CD14-positive monocyte (primary cell): ENCODE results near the gene TTLL10. TPM values are rescaled to one million over a fixed set of nuclear protein-coding genes. Genes with fewer than 3 reads are reported as not detected.
A peak's percentile ranks its signal among the peaks of the same experiment; 100 is the strongest.

Experiments used
- DNase-seq, 3 donors: peaks; one replicate each; pipeline ENCODE4 v3.0.0-alpha.2; 2011 to 2022
- H2AFZ ChIP-seq: 2 replicates; pipeline ENCODE4 v1.6.0; 2012; ENCODE audit warnings: mild to moderate bottlenecking, low read depth, low read length, inconsistent platforms; ENCODE audit not compliant: insufficient read depth, poor library complexity, severe bottlenecking
- H3K27ac ChIP-seq, 2 donors: 1 replicate in 1 of 2; 2 replicates in 1 of 2; pipeline ENCODE4 v1.5.1; 2012 to 2013; ENCODE audit warnings: low read length in 2 of 2, control low read depth in 1 of 2, inconsistent platforms in 1 of 2, low read depth in 1 of 2, mild to moderate bottlenecking in 1 of 2
- H3K27me3 ChIP-seq, 2 donors: one replicate each; pipeline versions ENCODE4 v1.6.0 to v1.6.1; 2011 to 2013; ENCODE audit warnings: low read length in 2 of 2; ENCODE audit not compliant: control insufficient read depth in 2 of 2, insufficient read depth in 2 of 2
- H3K36me3 ChIP-seq, 2 donors: replicated peaks in 1 of 2; 1 replicate in 1 of 2; 2 replicates in 1 of 2; pipeline versions ENCODE4 v1.5.1 to v1.6.1; 2012 to 2013; ENCODE audit warnings: low read length in 2 of 2, control low read depth in 1 of 2, inconsistent platforms in 1 of 2, mild to moderate bottlenecking in 1 of 2; ENCODE audit not compliant: insufficient read depth in 2 of 2, control insufficient read depth in 1 of 2
- H3K4me1 ChIP-seq, 2 donors: 1 replicate in 1 of 2; 2 replicates in 1 of 2; pipeline versions ENCODE4 v1.5.1 to v1.6.1; 2012 to 2013; ENCODE audit warnings: low read length in 2 of 2, control low read depth in 1 of 2, inconsistent platforms in 1 of 2, mild to moderate bottlenecking in 1 of 2, moderate library complexity in 1 of 2; ENCODE audit not compliant: insufficient read depth in 2 of 2, control insufficient read depth in 1 of 2
- H3K4me2 ChIP-seq: replicated peaks from 2 replicates; pipeline ENCODE3; 2012; ENCODE audit warnings: low read length, moderate library complexity, mild to moderate bottlenecking; ENCODE audit not compliant: poor library complexity, severe bottlenecking; ENCODE audit errors: extremely low read depth
- H3K4me3 ChIP-seq, 3 experiments: fragments of 200-600 bp in 1 of 3; sonication (generic) in 1 of 3; replicated peaks in 1 of 3; 1 replicate in 2 of 3; 2 replicates in 1 of 3; pipeline ENCODE4 v1.5.1; 2011 to 2013; ENCODE audit warnings: low read length in 3 of 3, mild to moderate bottlenecking in 3 of 3, control low read depth in 2 of 3, low read depth in 2 of 3, inconsistent platforms in 1 of 3, moderate library complexity in 1 of 3
- H3K79me2 ChIP-seq: 2 replicates; pipeline ENCODE4 v1.6.0; 2012; ENCODE audit warnings: mild to moderate bottlenecking, control low read depth, inconsistent platforms, low read length, moderate library complexity; ENCODE audit not compliant: insufficient read depth
- H3K9ac ChIP-seq: 2 replicates; pipeline ENCODE4 v1.6.0; 2017; ENCODE audit warnings: low read length, mild to moderate bottlenecking; ENCODE audit not compliant: insufficient read depth, poor library complexity, severe bottlenecking
- H3K9me3 ChIP-seq, 2 donors: replicated peaks in 1 of 2; 1 replicate in 1 of 2; 2 replicates in 1 of 2; pipeline versions ENCODE4 v1.5.1 to v1.6.1; 2012 to 2013; ENCODE audit warnings: low read length in 2 of 2, control low read depth in 1 of 2; ENCODE audit not compliant: control insufficient read depth in 1 of 2, insufficient read depth in 1 of 2
- H4K20me1 ChIP-seq: 2 replicates; pipeline ENCODE4 v1.6.0; 2012; ENCODE audit warnings: mild to moderate bottlenecking, low read length, control low read depth, moderate library complexity; ENCODE audit not compliant: insufficient read depth
- H3K27ac Mint-ChIP-seq, 7 donors: one replicate each; pipeline ENCODE4 v1.8.0; 2020; ENCODE audit warnings: mild to moderate bottlenecking in 7 of 7, mixed read lengths in 7 of 7, moderate library complexity in 6 of 7, inconsistent platforms in 2 of 7
- H3K27me3 Mint-ChIP-seq, 3 donors: one replicate each; pipeline ENCODE4 v1.8.0; 2021 to 2022; ENCODE audit warnings: low read depth in 3 of 3, mild to moderate bottlenecking in 3 of 3, mixed read lengths in 3 of 3, moderate library complexity in 3 of 3, inconsistent platforms in 1 of 3
- H3K36me3 Mint-ChIP-seq, 2 donors: one replicate each; pipeline ENCODE4 v1.8.0; 2020; ENCODE audit warnings: mixed read lengths in 2 of 2, inconsistent platforms in 1 of 2, mild to moderate bottlenecking in 1 of 2
- H3K4me1 Mint-ChIP-seq: one replicate; pipeline ENCODE4 v1.8.0; 2020; ENCODE audit warnings: mild to moderate bottlenecking, mixed read lengths
- H3K4me3 Mint-ChIP-seq, 2 donors: one replicate each; pipeline ENCODE4 v1.8.0; 2020; ENCODE audit warnings: mild to moderate bottlenecking in 2 of 2, mixed read lengths in 2 of 2, moderate library complexity in 1 of 2
- H3K9me3 Mint-ChIP-seq, 7 donors: one replicate each; pipeline ENCODE4 v1.8.0; 2020 to 2022; ENCODE audit warnings: mixed read lengths in 7 of 7, mild to moderate bottlenecking in 6 of 7, moderate library complexity in 6 of 7, inconsistent platforms in 2 of 7
- CTCF ChIP-seq: fragments of 200-600 bp; IDR thresholded peaks from one replicate; pipeline ENCODE4 v1.8.0; 2022; ENCODE audit warnings: antibody characterized with exemption, mild to moderate bottlenecking
- WGBS: methylation state at CpG from one replicate; pipeline ENCODE4 v1.1.5; 2013; ENCODE audit warnings: missing lambda C conversion rate; ENCODE audit not compliant: insufficient coverage; 5-methylcytosine and 5-hydroxymethylcytosine counted together
- intact Hi-C, 2 donors: fragments of 100-400 bp; cut with micrococcal nuclease; formaldehyde crosslinking; loops; one replicate each; pipeline versions ENCODE4 v1.15.0 to v1.15.1; 2023
- polyA plus RNA-seq, 3 donors: library from polyadenylated mRNA; depleted of rRNA in 1 of 3; unstranded in 2 of 3; stranded (reverse) in 1 of 3; fragments of 300-500 nt in 2 of 3; fragments of >200 nt in 1 of 3; fragmentation: Illumina TruSeq in 2 of 3; gene quantifications; 1 replicate in 2 of 3; 2 replicates in 1 of 3; pipeline ENCODE4 v1.2.3, GENCODE V29; 2012 to 2021

The TTLL10 gene
- polyA plus RNA-seq, 3 donors: 0.06 TPM; not detected in 2

GRCh38 chr1:1216770-1217620 is 43.3 kb downstream of the TTLL10 start:
- Histone ChIP-seq H3K4me3 (no peak overlapping the region), H4K20me1 (peaks cover 47% of the 10 kb centered on the region), H3K27ac (no peak overlapping the region), H3K27me3 (peaks cover 0 to 22% of the 10 kb centered on the region in 2 donors), H3K79me2 (peaks cover 3% of the 10 kb centered on the region), H3K9ac (no peak overlapping the region), H3K9me3 (no peaks in the 10 kb centered on the region), H3K36me3 (peaks cover 55 to 58% of the 10 kb centered on the region in 2 donors), H3K4me1 (peaks cover 6 to 8% of the 10 kb centered on the region in 2 donors), H2AFZ (no peak overlapping the region), H3K4me2 (no peak overlapping the region)
- TF ChIP-seq CTCF: no peak
- Mint-ChIP-seq H3K4me3 (no peak overlapping the region), H3K27ac (peak overlapping the region in 1 of 7 donors; percentile 76), H3K4me1 (peaks cover 2% of the 10 kb centered on the region), H3K27me3 (peaks cover 13 to 30% (median 23%) of the 10 kb centered on the region in 3 donors), H3K9me3 (no peaks in the 10 kb centered on the region), H3K36me3 (peaks cover 42 to 53% of the 10 kb centered on the region in 2 donors)
- intact Hi-C loops: no loop called here
- no peak for DNase-seq
- WGBS: 97% methylated on average over 68 of the region's 74 CpGs

GRCh38 chr1:1217621-1218523 is 44.2 kb downstream of the TTLL10 start:
- Histone ChIP-seq H4K20me1 (peaks cover 56% of the 10 kb centered on the region), H3K27me3 (peaks cover 0 to 15% of the 10 kb centered on the region in 2 donors), H3K4me2 (no peak overlapping the region), H3K4me3 (no peak overlapping the region), H3K27ac (no peak overlapping the region), H3K36me3 (peaks cover 64 to 67% of the 10 kb centered on the region in 2 donors), H2AFZ (no peak overlapping the region), H3K9me3 (no peaks in the 10 kb centered on the region), H3K79me2 (peaks cover 3% of the 10 kb centered on the region), H3K9ac (no peak overlapping the region), H3K4me1 (peaks cover 3 to 6% of the 10 kb centered on the region in 2 donors)
- Mint-ChIP-seq H3K36me3 (peaks cover 47 to 59% of the 10 kb centered on the region in 2 donors), H3K4me3 (no peak overlapping the region), H3K27ac (peak overlapping the region in 2 of 7 donors; percentile 19 to 24), H3K9me3 (no peaks in the 10 kb centered on the region), H3K27me3 (peaks cover 11 to 22% (median 17%) of the 10 kb centered on the region in 3 donors), H3K4me1 (peaks cover 2% of the 10 kb centered on the region)
- TF ChIP-seq CTCF: no peak
- no peak for DNase-seq
- WGBS: 94% methylated on average over 50 of the region's 52 CpGs
- intact Hi-C loops: no loop called here
